LNCaP clone FGC (cell line): Measurements from ENCODE around the gene RAPGEF2.

Experiments used
- DNase-seq: peaks from one replicate; pipeline ENCODE4 v3.0.0-alpha.2; 2011; ENCODE audit warnings: low read depth
- H3K4me3 ChIP-seq: 2 replicates; pipeline ENCODE4 v1.5.1; 2011; ENCODE audit warnings: mild to moderate bottlenecking, low read depth, low read length, control low read depth
- TF ChIP-seq, protein P1 (sequence below): IDR thresholded peaks from 2 replicates; pipeline ENCODE4 v1.5.1; 2012; ENCODE audit warnings: mild to moderate bottlenecking; ENCODE audit not compliant: control insufficient read depth, insufficient read depth; ENCODE audit errors: extremely low read depth

Gene RAPGEF2

DNA sequence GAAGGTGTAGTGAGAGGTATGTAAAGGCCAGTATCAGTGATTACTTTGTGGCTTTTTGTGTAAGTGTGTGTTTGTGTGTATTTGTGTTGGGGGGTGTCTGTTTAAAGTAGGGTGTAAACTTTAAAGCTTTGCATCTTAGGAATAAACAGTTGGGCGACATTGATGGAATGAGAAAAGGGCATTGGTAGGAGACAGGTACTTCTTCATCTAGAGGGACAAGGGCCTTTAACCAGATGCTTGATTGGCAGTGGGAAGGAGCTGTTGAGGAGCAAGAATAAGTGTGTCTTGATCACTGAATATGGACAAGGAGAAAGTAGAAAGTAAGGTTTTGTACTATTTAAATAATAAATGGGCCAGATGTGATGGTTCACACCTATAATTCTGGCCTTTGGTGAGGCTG, 48.8 kb downstream of the RAPGEF2 start:
- DNase-seq = no peak
- TF ChIP-seq, protein P1, sequence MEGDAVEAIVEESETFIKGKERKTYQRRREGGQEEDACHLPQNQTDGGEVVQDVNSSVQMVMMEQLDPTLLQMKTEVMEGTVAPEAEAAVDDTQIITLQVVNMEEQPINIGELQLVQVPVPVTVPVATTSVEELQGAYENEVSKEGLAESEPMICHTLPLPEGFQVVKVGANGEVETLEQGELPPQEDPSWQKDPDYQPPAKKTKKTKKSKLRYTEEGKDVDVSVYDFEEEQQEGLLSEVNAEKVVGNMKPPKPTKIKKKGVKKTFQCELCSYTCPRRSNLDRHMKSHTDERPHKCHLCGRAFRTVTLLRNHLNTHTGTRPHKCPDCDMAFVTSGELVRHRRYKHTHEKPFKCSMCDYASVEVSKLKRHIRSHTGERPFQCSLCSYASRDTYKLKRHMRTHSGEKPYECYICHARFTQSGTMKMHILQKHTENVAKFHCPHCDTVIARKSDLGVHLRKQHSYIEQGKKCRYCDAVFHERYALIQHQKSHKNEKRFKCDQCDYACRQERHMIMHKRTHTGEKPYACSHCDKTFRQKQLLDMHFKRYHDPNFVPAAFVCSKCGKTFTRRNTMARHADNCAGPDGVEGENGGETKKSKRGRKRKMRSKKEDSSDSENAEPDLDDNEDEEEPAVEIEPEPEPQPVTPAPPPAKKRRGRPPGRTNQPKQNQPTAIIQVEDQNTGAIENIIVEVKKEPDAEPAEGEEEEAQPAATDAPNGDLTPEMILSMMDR = no peak
- no peak overlapping the region for H3K4me3 ChIP-seq

DNA sequence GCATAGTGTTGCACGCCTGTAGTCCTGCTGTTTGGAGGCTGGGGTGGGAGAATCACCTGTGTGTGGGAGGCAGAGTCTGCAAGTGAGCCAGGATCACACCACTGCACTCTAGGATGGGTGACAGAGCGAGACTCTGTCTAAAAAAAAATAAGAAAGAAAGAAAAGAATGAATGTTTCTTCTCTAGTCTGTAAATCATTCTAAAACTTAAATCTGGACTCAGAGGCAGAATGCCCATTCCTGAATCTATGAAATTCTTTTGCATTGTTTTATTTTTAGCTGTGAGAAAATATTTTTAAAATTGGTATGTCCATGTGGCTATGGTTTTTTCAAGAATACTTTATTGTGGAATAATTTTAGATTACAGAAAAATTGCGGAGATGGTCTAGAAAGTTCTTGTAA, 49.3 kb downstream of the RAPGEF2 start:
- TF ChIP-seq, protein P1 = no peak
- H3K4me3 ChIP-seq = no peak overlapping the region

DNA sequence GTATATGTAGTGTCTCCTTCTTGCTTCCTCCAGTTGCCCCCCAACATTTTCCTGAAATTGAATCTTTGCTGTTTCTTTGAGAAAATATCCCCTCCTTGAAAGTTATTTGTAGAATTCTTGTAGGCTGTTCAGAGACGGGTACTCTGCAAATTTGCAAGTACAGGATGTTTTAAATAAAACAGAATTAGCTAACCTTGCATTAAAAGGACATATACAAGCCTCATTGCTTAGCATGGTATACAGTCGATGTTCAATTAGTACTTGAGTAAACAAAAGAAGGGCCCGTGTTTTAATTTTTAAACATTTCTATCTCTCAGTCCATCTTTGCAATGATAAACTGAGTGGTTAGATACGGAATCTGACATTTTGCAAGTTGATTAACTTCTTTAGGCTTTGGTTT, 50.8 kb downstream of the RAPGEF2 start:
- no peak for DNase-seq
- TF ChIP-seq, protein P1 = no peak
- no peak overlapping the region for H3K4me3 ChIP-seq

More for the DNA sequence above, 49.3 kb downstream of the RAPGEF2 start:
- no peak for DNase-seq

DNA sequence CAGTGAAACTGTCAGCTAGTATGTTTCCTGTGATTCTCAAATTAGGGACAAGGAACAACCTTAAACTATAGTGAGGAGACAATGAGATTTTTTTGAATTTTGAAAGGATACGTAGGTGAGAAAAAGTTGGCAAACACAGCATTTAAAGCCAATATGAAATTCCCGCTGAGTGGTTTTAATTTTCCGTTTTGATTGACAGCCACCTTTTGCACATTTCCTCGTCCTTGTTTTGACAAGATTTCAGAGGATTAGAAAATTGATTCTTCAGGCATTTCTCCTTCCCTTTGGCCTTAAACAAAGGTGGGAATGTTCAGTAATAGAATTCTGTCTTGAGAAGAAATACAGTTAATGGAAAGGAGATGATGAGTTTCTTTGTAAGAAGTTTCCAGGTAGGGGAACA, 52.2 kb downstream of the RAPGEF2 start:
- no peak overlapping the region for H3K4me3 ChIP-seq
- TF ChIP-seq, protein P1 = no peak
- DNase-seq = no peak

DNA sequence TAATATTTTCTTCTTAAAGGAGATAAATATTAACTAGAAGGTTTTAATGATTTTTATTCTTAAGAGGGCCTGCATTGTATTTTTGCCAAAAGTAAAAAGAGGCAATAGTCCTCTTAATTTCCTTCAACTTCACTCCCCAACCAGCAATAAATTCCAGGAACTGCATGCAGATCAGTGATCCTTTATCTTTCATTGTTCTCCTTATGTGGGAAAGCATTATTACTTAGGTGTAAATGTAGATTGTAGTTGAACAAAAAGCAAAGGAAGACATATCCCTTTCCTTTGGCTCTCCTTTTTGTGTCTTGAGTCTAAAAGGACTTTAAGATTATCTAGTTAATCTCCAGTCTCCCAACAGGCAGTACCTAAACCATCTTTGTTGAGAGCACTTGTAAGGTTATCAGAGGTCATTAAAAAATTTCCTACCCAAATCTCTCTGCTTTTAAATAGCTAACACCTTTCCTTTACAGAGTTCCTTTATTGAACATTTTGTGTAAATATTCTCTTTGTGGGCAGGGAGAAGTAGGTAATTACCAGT, 55.3 kb downstream of the RAPGEF2 start:
- TF ChIP-seq, protein P1 = no peak

DNA sequence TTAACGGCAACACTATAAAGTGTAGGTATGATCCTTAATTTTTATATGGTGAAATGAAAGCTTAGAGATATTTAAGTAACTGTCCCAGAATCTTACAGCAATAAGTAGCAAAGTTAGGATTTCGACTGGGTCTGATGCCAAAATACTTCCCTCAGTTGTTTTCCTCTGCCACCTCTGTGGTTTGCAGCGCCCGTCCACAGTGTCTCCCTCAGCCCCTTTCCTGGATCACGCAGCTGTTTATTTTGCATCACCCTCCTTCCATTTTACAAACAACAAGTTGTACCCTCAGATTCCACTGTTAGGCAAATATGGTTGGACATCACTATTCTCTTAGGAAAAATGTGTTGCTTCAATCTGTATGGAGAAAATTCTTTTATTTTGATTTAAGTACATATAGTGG, 56.1 kb downstream of the RAPGEF2 start:
- TF ChIP-seq, protein P1 = no peak
- H3K4me3 ChIP-seq = no peak overlapping the region
- no peak for DNase-seq

More for the DNA sequence above, 55.3 kb downstream of the RAPGEF2 start:
- DNase-seq = no peak
- H3K4me3 ChIP-seq = no peak overlapping the region

DNA sequence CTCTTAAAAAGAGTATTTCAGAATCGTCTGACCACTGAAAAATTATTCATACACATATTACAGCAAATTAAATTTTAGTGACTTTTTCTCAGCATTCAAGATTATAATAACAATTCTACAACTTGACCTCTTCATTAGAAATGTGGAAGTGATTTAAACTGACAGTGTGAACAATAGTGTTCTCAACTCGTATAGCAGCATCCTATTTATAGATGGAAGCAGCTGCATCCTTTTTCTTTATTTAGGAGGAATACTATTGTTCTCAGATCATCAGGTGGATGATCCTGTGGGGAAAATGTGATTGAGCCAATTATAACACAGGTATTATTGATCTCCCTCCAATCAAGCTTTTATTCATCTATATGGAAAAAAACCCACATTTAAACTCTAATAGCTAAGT, 56.7 kb downstream of the RAPGEF2 start:
- no peak overlapping the region for H3K4me3 ChIP-seq
- TF ChIP-seq, protein P1 = no peak
- no peak for DNase-seq
